H1 (cell line): Measurements from ENCODE around the gene CD79A. TPM values are rescaled to one million over a fixed set of nuclear protein-coding genes. Genes with fewer than 3 reads are reported as not detected.

Experiments
- CTCF ChIA-PET: fragments of 300-600 bp; sonication (Branson Sonifier 250); formaldehyde crosslinking; loops from one replicate; lab custom pipeline; 2021; ENCODE audit not compliant: partially characterized antibody; lab: Charles Lee
- POLR2A ChIA-PET: fragments of 300-600 bp; sonication (Branson Sonifier 250); formaldehyde crosslinking; loops from one replicate; lab custom pipeline; 2021; ENCODE audit warnings: inconsistent platforms; ENCODE audit not compliant: partially characterized antibody; lab: Charles Lee
- DNase-seq, 2 experiments: peaks; one replicate each; pipeline versions ENCODE4 v3.0.0 to v3.0.0-alpha.2; 2010 to 2022; ENCODE audit warnings: low spot score in 2 of 2, low read depth in 1 of 2, mixed read lengths in 1 of 2
- FAIRE-seq: peaks from 2 replicates; lab custom pipeline; 2011; peaks lifted over from hg19 to GRCh38; lab: Jason Lieb, UNC
- H2AFZ ChIP-seq: 2 replicates; pipeline ENCODE4 v1.8.1; 2012; ENCODE audit warnings: low read length, inconsistent platforms
- H2AK5ac ChIP-seq: 2 replicates; pipeline ENCODE4 v1.6.1; 2013; ENCODE audit warnings: low read depth, low read length
- H2BK120ac ChIP-seq: replicated peaks from 2 replicates; pipeline ENCODE3; 2013; ENCODE audit warnings: low read depth, low read length, inconsistent platforms
- H2BK12ac ChIP-seq: 2 replicates; pipeline ENCODE4 v1.6.1; 2013; ENCODE audit warnings: low read depth, low read length
- H2BK15ac ChIP-seq: 2 replicates; pipeline ENCODE4 v1.6.1; 2013; ENCODE audit warnings: low read length
- H2BK20ac ChIP-seq: 2 replicates; pipeline ENCODE4 v1.6.1; 2013; ENCODE audit warnings: low read length
- H2BK5ac ChIP-seq: 2 replicates; pipeline ENCODE4 v1.6.1; 2013; ENCODE audit warnings: low read depth, low read length
- H3K14ac ChIP-seq: 2 replicates; pipeline ENCODE4 v1.6.1; 2013; ENCODE audit warnings: inconsistent platforms; ENCODE audit not compliant: insufficient read length
- H3K18ac ChIP-seq: 2 replicates; pipeline ENCODE4 v1.6.1; 2013; ENCODE audit warnings: low read length; ENCODE audit errors: extremely low read depth
- H3K23ac ChIP-seq: 2 replicates; pipeline ENCODE4 v1.6.1; 2013; ENCODE audit warnings: inconsistent platforms; ENCODE audit not compliant: insufficient read length
- H3K23me2 ChIP-seq: 2 replicates; pipeline ENCODE4 v1.6.1; 2013; ENCODE audit warnings: low read depth, low read length
- H3K27ac ChIP-seq: 2 replicates; pipeline ENCODE4 v1.6.1; 2011; ENCODE audit warnings: low read depth, low read length, inconsistent platforms
- H3K27me3 ChIP-seq, 4 experiments: replicated peaks in 1 of 4; 1 replicate in 1 of 4; 2 replicates in 3 of 4; pipeline versions ENCODE4 v1.6.1 to v1.8.1; 2011 to 2013; ENCODE audit warnings: low read length in 3 of 4, mild to moderate bottlenecking in 3 of 4, inconsistent platforms in 2 of 4, mixed read lengths in 2 of 4, moderate library complexity in 1 of 4; ENCODE audit not compliant: control insufficient read depth in 3 of 4, insufficient read depth in 3 of 4; ENCODE audit errors: extremely low read depth in 1 of 4
- H3K36me3 ChIP-seq, 4 experiments: 2 replicates each; pipeline versions ENCODE4 v1.6.1 to v1.8.1; 2011 to 2013; ENCODE audit warnings: mild to moderate bottlenecking in 4 of 4, low read length in 3 of 4, moderate library complexity in 2 of 4, control low read depth in 1 of 4, inconsistent platforms in 1 of 4; ENCODE audit not compliant: insufficient read depth in 4 of 4, control insufficient read depth in 2 of 4
- H3K4ac ChIP-seq: replicated peaks from 2 replicates; pipeline ENCODE3; 2013; ENCODE audit warnings: low read length, low read depth, mixed read lengths, inconsistent platforms; ENCODE audit not compliant: insufficient read length
- H3K4me1 ChIP-seq, 4 experiments: replicated peaks in 1 of 4; 1 replicate in 1 of 4; 2 replicates in 3 of 4; pipeline versions ENCODE4 v1.6.1 to v1.8.1; 2011 to 2013; ENCODE audit warnings: low read length in 3 of 4, inconsistent platforms in 2 of 4, mixed read lengths in 1 of 4; ENCODE audit not compliant: insufficient read depth in 4 of 4, control insufficient read depth in 3 of 4
- H3K4me2 ChIP-seq, 2 experiments: 2 replicates each; pipeline versions ENCODE4 v1.6.1 to v1.8.1; 2011 to 2013; ENCODE audit warnings: low read depth in 2 of 2, low read length in 2 of 2, control low read depth in 1 of 2, inconsistent platforms in 1 of 2, mild to moderate bottlenecking in 1 of 2; ENCODE audit not compliant: insufficient read depth in 1 of 2
- H3K4me3 ChIP-seq, 4 experiments: fragments of 200-600, 300-600 bp in 1 of 4; sonication (generic), shearing (Covaris generic), sonication (Bioruptor Twin) in 1 of 4; 2 replicates each; pipeline versions ENCODE4 v1.5.1 to v1.8.1; 2011 to 2016; ENCODE audit warnings: low read length in 4 of 4, low read depth in 3 of 4, control low read depth in 2 of 4, inconsistent platforms in 2 of 4, mild to moderate bottlenecking in 2 of 4, mixed read lengths in 1 of 4, moderate library complexity in 1 of 4; ENCODE audit not compliant: insufficient read depth in 2 of 4; ENCODE audit errors: extremely low read depth in 1 of 4
- H3K56ac ChIP-seq: replicated peaks from 2 replicates; pipeline ENCODE3; 2013; ENCODE audit warnings: low read depth, mild to moderate bottlenecking, mixed read lengths, low read length, inconsistent platforms; ENCODE audit not compliant: insufficient read length
- H3K79me1 ChIP-seq: 2 replicates; pipeline ENCODE4 v1.6.1; 2013; ENCODE audit warnings: low read depth, low read length, control low read depth
- H3K79me2 ChIP-seq, 2 experiments: 2 replicates each; pipeline versions ENCODE4 v1.6.1 to v1.8.1; 2012 to 2013; ENCODE audit warnings: low read length in 2 of 2, mild to moderate bottlenecking in 2 of 2, inconsistent platforms in 1 of 2; ENCODE audit not compliant: insufficient read depth in 2 of 2, control insufficient read depth in 1 of 2
- H3K9ac ChIP-seq, 4 experiments: replicated peaks in 1 of 4; 1 replicate in 1 of 4; 2 replicates in 3 of 4; pipeline versions ENCODE4 v1.6.1 to v1.8.1; 2011 to 2013; ENCODE audit warnings: low read depth in 3 of 4, low read length in 3 of 4, control low read depth in 2 of 4, mild to moderate bottlenecking in 2 of 4, moderate library complexity in 2 of 4, inconsistent platforms in 1 of 4; ENCODE audit errors: extremely low read depth in 1 of 4
- H3K9me3 ChIP-seq, 2 experiments: 2 replicates each; pipeline versions ENCODE4 v1.6.1 to v1.8.1; 2012 to 2013; ENCODE audit warnings: mild to moderate bottlenecking in 2 of 2, moderate library complexity in 2 of 2, control low read depth in 1 of 2, inconsistent platforms in 1 of 2, low read depth in 1 of 2, low read length in 1 of 2, mixed read lengths in 1 of 2; ENCODE audit not compliant: insufficient read depth in 2 of 2
- H4K20me1 ChIP-seq, 2 experiments: replicated peaks in 1 of 2; 2 replicates each; pipeline versions ENCODE3 to v1.8.1; 2011 to 2013; ENCODE audit warnings: inconsistent platforms in 2 of 2, low read length in 2 of 2, mild to moderate bottlenecking in 1 of 2; ENCODE audit not compliant: insufficient read depth in 2 of 2, control insufficient read depth in 1 of 2
- H4K5ac ChIP-seq: 2 replicates; pipeline ENCODE4 v1.6.1; 2013; ENCODE audit warnings: low read length, low read depth, mixed read lengths, inconsistent platforms; ENCODE audit not compliant: insufficient read length
- H4K8ac ChIP-seq: 2 replicates; pipeline ENCODE4 v1.8.0; 2013; ENCODE audit warnings: mild to moderate bottlenecking, moderate library complexity, low read length, inconsistent platforms; ENCODE audit not compliant: insufficient read depth; ENCODE audit errors: extremely low read depth
- H4K91ac ChIP-seq: replicated peaks from 2 replicates; pipeline ENCODE3; 2013; ENCODE audit warnings: low read length, mixed read lengths, inconsistent platforms; ENCODE audit not compliant: insufficient read length
- RXRA ChIP-seq: IDR thresholded peaks from 2 replicates; pipeline ENCODE4 v1.6.1; 2011; ENCODE audit warnings: low read depth, mild to moderate bottlenecking, low read length, moderate library complexity; ENCODE audit not compliant: insufficient read depth
- WGBS, 2 experiments: shearing (Covaris generic) in 1 of 2; methylation state at CpG; one replicate each; pipeline versions ENCODE4 v1.1.6 to v1.1.7; 2013 to 2015; ENCODE audit warnings: low lambda C conversion rate in 2 of 2, mixed read lengths in 2 of 2, inconsistent platforms in 1 of 2, low coverage in 1 of 2, missing lambda C conversion rate in 1 of 2; ENCODE audit not compliant: insufficient replicate concordance in 2 of 2, insufficient coverage in 1 of 2, insufficient read length in 1 of 2; ENCODE audit errors: extremely low coverage in 1 of 2, missing lambda C conversion rate in 1 of 2; 5-methylcytosine and 5-hydroxymethylcytosine counted together
- polyA plus RNA-seq, 7 experiments: library from polyadenylated mRNA; depleted of rRNA in 3 of 7; stranded (reverse) in 5 of 7; unstranded in 2 of 7; fragments of >200 nt in 5 of 7; fragments of 200-250 nt in 2 of 7; gene quantifications; 1 replicate in 5 of 7; 2 replicates in 1 of 7; 4 replicates in 1 of 7; pipeline versions ENCODE4 v1.2.1 to v1.2.3, GENCODE V29; 2011 to 2013; ENCODE audit warnings: missing spikeins in 2 of 7, mixed read lengths in 2 of 7
- total RNA-seq: library from RNA; stranded (reverse); fragmentation: NEBNext Ultra II Directional; extraction: Animal tissue kit (Norgen Biotek cat#: 25700); gene quantifications from 2 replicates; pipeline ENCODE4 v1.2.1, GENCODE V29; 2021

Gene CD79A
- total and polyA plus RNA-seq, 2 of the 8 experiments (the other 6 are each of a cell fraction or from before 2014, with no cell fraction given), result 0.54 to 0.77 TPM

- CTCF ChIA-PET, result interaction anchor here (0.8 to 2.7 kb wide), 10 partner anchors 8 to 53 kb away, joined by 3 to 12 read pairs (median 4); no protein-coding TSS in a partner anchor
- Histone ChIP-seq H2AK5ac (no peak overlapping the region), H2BK5ac (no peak overlapping the region), H2BK12ac (no peak overlapping the region), H4K5ac (no peak overlapping the region), H3K9me3 (no peaks in the 10 kb centered on the region), H3K36me3 (peaks cover 6 to 17% (median 16%) of the 10 kb centered on the region in 4 experiments), H4K91ac (no peak overlapping the region), H2BK120ac (no peak overlapping the region), H3K4ac (no peak overlapping the region), H3K23me2 (peaks cover 2% of the 10 kb centered on the region; the same call in 1 of the 2 replicates), H3K18ac (no peak overlapping the region), H3K9ac (no peak overlapping the region), H3K4me2 (no peak overlapping the region), H2AFZ (no peak overlapping the region), H3K23ac (no peak overlapping the region), H3K4me3 (no peak overlapping the region), H4K20me1 (peaks cover 0 to 7% of the 10 kb centered on the region in 2 experiments), H4K8ac (no peak overlapping the region), H3K27me3 (no peaks in the 10 kb centered on the region), H2BK15ac (no peak overlapping the region), H3K56ac (no peak overlapping the region), H3K27ac (no peak overlapping the region), H2BK20ac (no peak overlapping the region), H3K79me2 (no peaks in the 10 kb centered on the region), H3K79me1 (no peaks in the 10 kb centered on the region), H3K4me1 (no peaks in the 10 kb centered on the region), H3K14ac (no peak overlapping the region)
- DNase-seq, result no peak
- 90% methylated on average over 16 of the region's 19 CpGs; no CpG with 5 or more reads in 1 of the 2 experiments for WGBS, 2 experiments
- no peak for FAIRE-seq
- POLR2A ChIA-PET, result interaction anchor here (0.9 to 13.1 kb wide), 3 partner anchors 19 to 43 kb away, joined by 4 to 167 read pairs (median 5); partner anchors contain the start of gene RPS19
- TF ChIP-seq RXRA, result no peak
These were observed 26.3 kb downstream of the CD79A start for GRCh38 chr19:41903193-41903953.
